Measurements from ENCODE around the gene OGG1. TPM values are rescaled to one million over a fixed set of nuclear protein-coding genes. Genes with fewer than 3 reads are reported as not detected.

OGG1 gene
- total RNA-seq, 1 experiment from 2014 or later, result 38.7 TPM

DNA sequence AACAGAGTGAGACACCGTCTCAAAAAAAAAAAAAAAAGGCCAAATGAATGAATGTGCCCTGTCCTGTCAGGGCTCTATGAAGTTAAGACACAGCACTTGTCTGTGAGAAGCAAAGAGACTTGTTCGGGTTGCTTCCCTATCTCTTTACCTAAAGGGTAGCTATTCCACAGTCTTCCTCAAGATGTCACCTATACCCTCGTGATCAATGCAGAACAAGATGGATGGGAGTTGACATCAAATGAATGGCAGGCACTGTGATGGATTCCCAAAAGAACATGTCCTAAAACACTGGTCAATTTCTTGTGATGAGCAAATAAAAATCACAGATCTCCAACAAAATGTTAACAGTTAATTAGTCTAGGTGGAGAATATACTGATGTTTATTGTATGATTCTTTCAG, 33.0 kb downstream of the OGG1 start:
- POLR2A ChIA-PET (ENCODE audit: unreplicated experiment), result no interaction called here
- H3K9me3 ChIP-seq (ENCODE audit: low read length), result no peaks in the 10 kb centered on the region
- peaks cover 10% of the 10 kb centered on the region; the same call in 1 of the 2 replicates for H3K36me3 ChIP-seq (ENCODE audit: low read depth, low read length)
- no peaks in the 10 kb centered on the region for H3F3A ChIP-seq (ENCODE audit: low read length, unreplicated experiment)
- intact Hi-C loops (cut with micrococcal nuclease), result no loop called here
- H3K9me2 ChIP-seq (replicated peaks; ENCODE audit: low read length), result no peaks in the 10 kb centered on the region
- H3K4me1 ChIP-seq (ENCODE audit: insufficient read depth, low read length), result no peaks in the 10 kb centered on the region
- H3K4me2 ChIP-seq (ENCODE audit: low read length), result no peak overlapping the region
- peak; percentile 59 for ATAC-seq
- peak; percentile 35 for DNase-seq
- H4K20me1 ChIP-seq (ENCODE audit: low read length), result no peaks in the 10 kb centered on the region
- H3K79me2 ChIP-seq (ENCODE audit: low read length), result no peaks in the 10 kb centered on the region
- CTCF ChIA-PET, result interaction anchor here (0.7 kb wide), 1 partner anchor 131 kb away, joined by 5 read pairs; no protein-coding TSS in a partner anchor
- no peak overlapping the region for H3K27ac ChIP-seq (ENCODE audit: low read length)
- TF ChIP-seq CTCF (conservative IDR thresholded peaks at IDR 0.05; ENCODE audit: low read depth, low read length) (peak; percentile 53), EZH2 (IDR thresholded peaks at IDR 0.05; ENCODE audit: low read length, unreplicated experiment) (no peak), EZH2phosphoT487 (IDR thresholded peaks at IDR 0.05; ENCODE audit: borderline replicate concordance, low read length) (no peak)
- no peaks in the 10 kb centered on the region for H3K27me3 ChIP-seq (ENCODE audit: low read length)
- H2AFZ ChIP-seq (ENCODE audit: low read length), result no peak overlapping the region
- no peak overlapping the region for H3K9ac ChIP-seq (ENCODE audit: low read length)
- H3K4me3 ChIP-seq (ENCODE audit: low read length), result no peak overlapping the region
- no TSS peak for BruUV-seq (replicated peaks)

DNA sequence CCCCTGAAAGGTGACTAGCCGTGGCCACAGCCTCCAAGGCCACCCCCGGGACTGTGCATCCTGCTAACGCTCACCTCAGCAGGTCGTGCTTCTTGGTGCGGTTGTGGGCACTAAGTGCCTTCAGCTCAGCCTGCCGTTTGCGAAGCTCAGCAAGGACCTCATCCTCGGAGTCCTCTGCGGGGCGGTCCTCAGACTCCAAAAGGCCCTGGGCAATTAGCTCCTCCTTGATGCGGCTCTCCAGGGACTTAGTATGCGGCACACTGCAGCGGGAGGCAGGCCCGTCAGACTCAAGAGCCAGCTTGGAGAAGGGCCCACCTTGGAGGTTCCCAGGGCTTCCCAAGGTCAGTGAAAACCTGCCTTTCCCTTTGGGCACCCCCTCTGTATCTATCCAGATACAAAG, 34.2 kb downstream of the OGG1 start:
- H3K27me3 ChIP-seq (ENCODE audit: low read length), result no peaks in the 10 kb centered on the region
- H3K27ac ChIP-seq (ENCODE audit: low read length), result no peak overlapping the region
- H3K79me2 ChIP-seq (ENCODE audit: low read length), result no peaks in the 10 kb centered on the region
- H3K4me1 ChIP-seq (ENCODE audit: insufficient read depth, low read length), result no peaks in the 10 kb centered on the region
- H3K9ac ChIP-seq (ENCODE audit: low read length), result no peak overlapping the region
- no peak overlapping the region for H3K4me3 ChIP-seq (ENCODE audit: low read length)
- TF ChIP-seq EZH2phosphoT487 (IDR thresholded peaks at IDR 0.05; ENCODE audit: borderline replicate concordance, low read length) (no peak), CTCF (conservative IDR thresholded peaks at IDR 0.05; ENCODE audit: low read depth, low read length) (no peak), EZH2 (IDR thresholded peaks at IDR 0.05; ENCODE audit: low read length, unreplicated experiment) (no peak)
- H2AFZ ChIP-seq (ENCODE audit: low read length), result no peak overlapping the region
- peaks cover 10% of the 10 kb centered on the region; the same call in 1 of the 2 replicates for H3K36me3 ChIP-seq (ENCODE audit: low read depth, low read length)
- ATAC-seq (no peak), DNase-seq (no peak)
- no peaks in the 10 kb centered on the region for H4K20me1 ChIP-seq (ENCODE audit: low read length)
- H3K4me2 ChIP-seq (ENCODE audit: low read length), result no peak overlapping the region
- CTCF ChIA-PET, result no interaction called here
- no peaks in the 10 kb centered on the region for H3K9me2 ChIP-seq (replicated peaks; ENCODE audit: low read length)
- POLR2A ChIA-PET (ENCODE audit: unreplicated experiment), result no interaction called here
- no peaks in the 10 kb centered on the region for H3F3A ChIP-seq (ENCODE audit: low read length, unreplicated experiment)
- no TSS peak for BruUV-seq (replicated peaks)
- H3K9me3 ChIP-seq (ENCODE audit: low read length), result no peaks in the 10 kb centered on the region
- intact Hi-C loops (cut with micrococcal nuclease), result no loop called here

DNA sequence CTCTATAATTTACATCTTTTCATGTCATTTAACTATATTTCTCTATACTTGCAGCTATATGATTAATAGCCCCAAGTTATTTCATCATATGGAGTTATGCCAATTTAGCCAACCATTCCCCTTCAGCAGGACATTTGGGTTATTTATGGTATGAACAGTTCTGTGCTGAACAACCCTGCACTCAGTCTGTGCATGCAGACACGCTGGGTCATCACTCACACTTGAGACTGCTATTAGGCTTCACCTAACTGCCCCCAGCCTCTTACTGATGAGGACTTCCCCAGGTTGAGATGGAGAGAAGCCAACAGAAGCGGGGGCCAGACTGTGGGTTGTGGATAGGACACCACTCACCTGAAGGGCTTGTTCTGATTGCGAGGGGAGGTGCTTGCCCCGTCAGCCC, 35.2 kb downstream of the OGG1 start:
- no peak overlapping the region for H3K9ac ChIP-seq (ENCODE audit: low read length)
- ATAC-seq (no peak), DNase-seq (no peak)
- no peak overlapping the region for H2AFZ ChIP-seq (ENCODE audit: low read length)
- H3K4me1 ChIP-seq (ENCODE audit: insufficient read depth, low read length), result no peaks in the 10 kb centered on the region
- no peak for TF ChIP-seq EZH2 (IDR thresholded peaks at IDR 0.05; ENCODE audit: low read length, unreplicated experiment)
- TF ChIP-seq EZH2phosphoT487 (IDR thresholded peaks at IDR 0.05; ENCODE audit: borderline replicate concordance, low read length), result no peak
- no peak for TF ChIP-seq CTCF (conservative IDR thresholded peaks at IDR 0.05; ENCODE audit: low read depth, low read length)
- H3K9me3 ChIP-seq (ENCODE audit: low read length), result no peaks in the 10 kb centered on the region
- H3K27ac ChIP-seq (ENCODE audit: low read length), result no peak overlapping the region
- no peaks in the 10 kb centered on the region for H3K9me2 ChIP-seq (replicated peaks; ENCODE audit: low read length)
- no peak overlapping the region for H3K4me3 ChIP-seq (ENCODE audit: low read length)
- ChIA-PET CTCF (no interaction called here), POLR2A (ENCODE audit: unreplicated experiment) (no interaction called here)
- no peaks in the 10 kb centered on the region for H3K79me2 ChIP-seq (ENCODE audit: low read length)
- H3K4me2 ChIP-seq (ENCODE audit: low read length), result no peak overlapping the region
- no peaks in the 10 kb centered on the region for H4K20me1 ChIP-seq (ENCODE audit: low read length)
- H3F3A ChIP-seq (ENCODE audit: low read length, unreplicated experiment), result no peaks in the 10 kb centered on the region
- peaks cover 10% of the 10 kb centered on the region; the same call in 1 of the 2 replicates for H3K36me3 ChIP-seq (ENCODE audit: low read depth, low read length)
- intact Hi-C loops (cut with micrococcal nuclease), result no loop called here
- H3K27me3 ChIP-seq (ENCODE audit: low read length), result no peaks in the 10 kb centered on the region
- BruUV-seq (replicated peaks), result no TSS peak

All from PC-3 (cell line).